GM19397 (cell line): Measurements from ENCODE around the gene KCNJ6.
"Not testable (repeated sequence)": the region's sequence is repeated elsewhere in the genome, so short reads cannot be mapped to it uniquely, and the experiment has no call there.

ENCODE experiments used
- ATAC-seq: cut with Tn5 transposase; IDR thresholded peaks from one replicate; pipeline ENCODE4 v1.9.1; 2021; ENCODE audit warnings: mild to moderate bottlenecking, moderate library complexity; ENCODE audit not compliant: unreplicated experiment

Gene KCNJ6

GRCh38 chr21:37622755-37623154 lies 293.5 kb downstream of the KCNJ6 start:
- ATAC-seq = no peak

GRCh38 chr21:37620401-37620800 lies 295.9 kb downstream of the KCNJ6 start:
- ATAC-seq = no peak

- ATAC-seq = no peak
Observed at GRCh38 chr21:37619464-37619974, 296.7 kb downstream of the KCNJ6 start.

GRCh38 chr21:37618081-37618480 lies 298.2 kb downstream of the KCNJ6 start:
- ATAC-seq = no peak

- no peak for ATAC-seq
Observed at GRCh38 chr21:37615962-37616361, 300.3 kb downstream of the KCNJ6 start.

GRCh38 chr21:37614351-37614875 lies 301.8 kb downstream of the KCNJ6 start:
- ATAC-seq = no peak

- no peak for ATAC-seq
Observed at GRCh38 chr21:37607081-37607480, 309.2 kb downstream of the KCNJ6 start.

- no peak for ATAC-seq
Observed at GRCh38 chr21:37606549-37606948, 309.7 kb downstream of the KCNJ6 start.

- no peak for ATAC-seq
Observed at GRCh38 chr21:37605006-37605405, 311.3 kb downstream of the KCNJ6 start.

GRCh38 chr21:37603129-37603528 lies 313.1 kb downstream of the KCNJ6 start:
- ATAC-seq = no peak

GRCh38 chr21:37601915-37602314 lies 314.3 kb downstream of the KCNJ6 start:
- no peak for ATAC-seq

- ATAC-seq = no peak
Observed at GRCh38 chr21:37601027-37601426, 315.2 kb downstream of the KCNJ6 start.

- ATAC-seq = no peak
Observed at GRCh38 chr21:37595944-37596343, 320.3 kb downstream of the KCNJ6 start.

GRCh38 chr21:37594472-37594951 lies 321.7 kb downstream of the KCNJ6 start:
- ATAC-seq = no peak

- no peak for ATAC-seq
Observed at GRCh38 chr21:37593740-37594471, 322.4 kb downstream of the KCNJ6 start.

GRCh38 chr21:37593015-37593414 lies 323.2 kb downstream of the KCNJ6 start:
- no peak for ATAC-seq

- no peak for ATAC-seq
Observed at GRCh38 chr21:37592496-37592895, 323.8 kb downstream of the KCNJ6 start.

GRCh38 chr21:37591994-37592393 lies 324.3 kb downstream of the KCNJ6 start:
- ATAC-seq = not testable (repeated sequence)

GRCh38 chr21:37590836-37591235 lies 325.4 kb downstream of the KCNJ6 start:
- ATAC-seq = not testable (repeated sequence)

GRCh38 chr21:37588644-37589043 lies 327.6 kb downstream of the KCNJ6 start:
- not testable (repeated sequence) for ATAC-seq

- ATAC-seq = no peak
Observed at GRCh38 chr21:37587635-37588177, 328.6 kb downstream of the KCNJ6 start.

- no peak for ATAC-seq
Observed at GRCh38 chr21:37587203-37587602, 329.1 kb downstream of the KCNJ6 start.
